ENCODE data around the gene ACVR1. TPM values are rescaled to one million over a fixed set of nuclear protein-coding genes. Genes with fewer than 3 reads are reported as not detected.

Gene ACVR1
- polyA plus RNA-seq, 1 of the 3 experiments (the other 2 are of a cell fraction), result 22.4 TPM

Small RNA genes within 50 kb of the gene (small RNA-seq; reads per million reads assigned to genes)
- gene RNU6-436P, result 0 reads per million in 7 experiments

Other genes with a start within 250 kb of the ACVR1 start
- gene ACVR1C, start 247.5 kb downstream of the ACVR1 start, polyA plus RNA-seq (2012; rRNA removed), result 0.03 TPM in 1 of 2 replicates, not detected in the other
- gene UPP2, start 225.5 kb upstream of the ACVR1 start, polyA plus RNA-seq (2012; rRNA removed), result not detected in 2 replicates

Data from SK-N-SH (cell line).